SK-N-SH treated with all-trans-retinoic acid at 6 μM for 48 hours (cell line): ENCODE measurements around the gene OFD1.

Source experiments
- ATAC-seq: fragments of 200-7000 bp; cut with Tn5 transposase; 3 replicates; pipeline ENCODE4 v1.9.1; 2020; ENCODE audit warnings: mild to moderate bottlenecking, moderate library complexity
- ARNTL ChIP-seq: fragments of 450-650 bp; formaldehyde crosslinking; IDR thresholded peaks from 2 replicates; pipeline ENCODE4 v1.5.0; 2020; ENCODE audit warnings: low read depth, mild to moderate bottlenecking, moderate library complexity, borderline replicate concordance
- BACH2 ChIP-seq: fragments of 250-450 bp; sonication (Bioruptor Pico); IDR thresholded peaks from 2 replicates; pipeline ENCODE4 v1.9.0; 2021; ENCODE audit warnings: mild to moderate bottlenecking, borderline replicate concordance
- CSDC2 ChIP-seq: fragments of 250-450 bp; sonication (Bioruptor Pico); IDR thresholded peaks from 2 replicates; pipeline ENCODE4 v1.5.0; 2020; ENCODE audit warnings: mild to moderate bottlenecking, moderate library complexity
- CSRNP3 ChIP-seq: fragments of 250-450 bp; sonication (Bioruptor Pico); IDR thresholded peaks from 2 replicates; pipeline ENCODE4 v1.5.1; 2021; ENCODE audit warnings: mild to moderate bottlenecking, moderate library complexity
- ESRRG ChIP-seq: fragments of 250-450 bp; sonication (Bioruptor Pico); IDR thresholded peaks from 2 replicates; pipeline ENCODE4 v1.6.1; 2021; ENCODE audit warnings: mild to moderate bottlenecking
- GLIS3 ChIP-seq: fragments of 250-450 bp; sonication (Bioruptor Pico); IDR thresholded peaks from 2 replicates; pipeline ENCODE4 v1.5.0; 2020; ENCODE audit warnings: mild to moderate bottlenecking, moderate library complexity
- ISL1 ChIP-seq: fragments of 250-450 bp; sonication (Bioruptor Pico); IDR thresholded peaks from 2 replicates; pipeline ENCODE4 v2.1.2; 2022; ENCODE audit warnings: mild to moderate bottlenecking, moderate library complexity
- OSR1 ChIP-seq: fragments of 250-450 bp; sonication (Bioruptor Pico); IDR thresholded peaks from 2 replicates; pipeline ENCODE4 v1.8.0; 2022; ENCODE audit warnings: moderate library complexity, mild to moderate bottlenecking, inconsistent platforms
- PATZ1 ChIP-seq: fragments of 250-450 bp; sonication (Bioruptor Pico); IDR thresholded peaks from 2 replicates; pipeline ENCODE4 v1.8.0; 2020; ENCODE audit warnings: mild to moderate bottlenecking, moderate library complexity, borderline replicate concordance
- POU6F1 ChIP-seq: fragments of 250-450 bp; sonication (Bioruptor Pico); IDR thresholded peaks from 2 replicates; pipeline ENCODE4 v1.8.0; 2021; ENCODE audit warnings: low read depth, mild to moderate bottlenecking, moderate library complexity, borderline replicate concordance
- PPARA ChIP-seq: fragments of 250-450 bp; sonication (Bioruptor Pico); IDR thresholded peaks from 2 replicates; pipeline ENCODE4 v1.5.0; 2020; ENCODE audit warnings: mild to moderate bottlenecking, borderline replicate concordance
- SNAI2 ChIP-seq: fragments of 250-450 bp; sonication (Bioruptor Pico); IDR thresholded peaks from 2 replicates; pipeline ENCODE4 v1.5.0; 2020; ENCODE audit warnings: mild to moderate bottlenecking, moderate library complexity
- TCF4 ChIP-seq: fragments of 250-450 bp; sonication (Bioruptor Pico); IDR thresholded peaks from 2 replicates; pipeline ENCODE4 v1.8.0; 2021; ENCODE audit warnings: mild to moderate bottlenecking, moderate library complexity, borderline replicate concordance
- TOX ChIP-seq: fragments of 250-450 bp; sonication (Bioruptor Pico); IDR thresholded peaks from 2 replicates; pipeline ENCODE4 v1.8.0; 2021; ENCODE audit warnings: mild to moderate bottlenecking, moderate library complexity, borderline replicate concordance
- TSHZ2 ChIP-seq: fragments of 250-450 bp; sonication (Bioruptor Pico); IDR thresholded peaks from 2 replicates; pipeline ENCODE4 v1.5.0; 2020; ENCODE audit warnings: mild to moderate bottlenecking, moderate library complexity
- ZC3H10 ChIP-seq: fragments of 250-450 bp; sonication (Bioruptor Pico); IDR thresholded peaks from 2 replicates; pipeline ENCODE4 v1.5.1; 2021; ENCODE audit warnings: mild to moderate bottlenecking, moderate library complexity
- ZFP3 ChIP-seq: fragments of 250-450 bp; sonication (Bioruptor Pico); IDR thresholded peaks from 2 replicates; pipeline ENCODE4 v1.5.0; 2020; ENCODE audit warnings: mild to moderate bottlenecking, moderate library complexity
- ZNF565 ChIP-seq: fragments of 450-650 bp; formaldehyde crosslinking; conservative IDR thresholded peaks from 2 replicates; pipeline ENCODE4 v1.5.0; 2020; ENCODE audit warnings: low read depth, mild to moderate bottlenecking, moderate library complexity
- ZNF70 ChIP-seq: fragments of 450-650 bp; formaldehyde crosslinking; IDR thresholded peaks from 2 replicates; pipeline ENCODE4 v1.5.0; 2020; ENCODE audit warnings: mild to moderate bottlenecking, moderate library complexity
- ZNF8 ChIP-seq: fragments of 450-650 bp; formaldehyde crosslinking; IDR thresholded peaks from 2 replicates; pipeline ENCODE4 v1.5.0; 2020; ENCODE audit warnings: mild to moderate bottlenecking, moderate library complexity

The OFD1 gene

GRCh38 chrX:13752646-13753045 lies 18.1 kb downstream of the OFD1 start:
- no peak for ATAC-seq
- TF ChIP-seq TCF4 (CRISPR knock-in tag) (no peak), ZFP3 (CRISPR knock-in tag) (no peak), SNAI2 (CRISPR knock-in tag) (no peak), PATZ1 (no peak), BACH2 (CRISPR knock-in tag) (no peak), CSDC2 (CRISPR knock-in tag) (no peak)

GRCh38 chrX:13754765-13755164 lies 20.2 kb downstream of the OFD1 start:
- no peak for TF ChIP-seq BACH2 (CRISPR knock-in tag)
- no peak for TF ChIP-seq TOX (CRISPR knock-in tag)
- TF ChIP-seq TCF4 (CRISPR knock-in tag), result no peak
- TF ChIP-seq ESRRG, result no peak
- no peak for TF ChIP-seq ZNF70 (CRISPR knock-in tag)
- no peak for TF ChIP-seq SNAI2 (CRISPR knock-in tag)
- no peak for TF ChIP-seq ZC3H10 (CRISPR knock-in tag)
- no peak for TF ChIP-seq TSHZ2 (CRISPR knock-in tag)
- no peak for TF ChIP-seq CSRNP3 (CRISPR knock-in tag)
- no peak for TF ChIP-seq ISL1 (CRISPR knock-in tag)
- TF ChIP-seq ZNF8 (CRISPR knock-in tag), result no peak
- no peak for ATAC-seq

GRCh38 chrX:13755254-13755653 lies 20.7 kb downstream of the OFD1 start:
- TF ChIP-seq POU6F1 (no peak), ISL1 (CRISPR knock-in tag) (no peak), BACH2 (CRISPR knock-in tag) (no peak)
- ATAC-seq, result no peak

- no peak for ATAC-seq
- TF ChIP-seq PATZ1 (no peak), OSR1 (no peak), TCF4 (CRISPR knock-in tag) (no peak), GLIS3 (CRISPR knock-in tag) (no peak), ZNF565 (CRISPR knock-in tag) (no peak), TSHZ2 (CRISPR knock-in tag) (no peak), ZFP3 (CRISPR knock-in tag) (no peak), PPARA (CRISPR knock-in tag) (no peak), ARNTL (no peak), CSDC2 (CRISPR knock-in tag) (no peak), CSRNP3 (CRISPR knock-in tag) (no peak), BACH2 (CRISPR knock-in tag) (no peak)
Observed at GRCh38 chrX:13756381-13756780, 21.8 kb downstream of the OFD1 start.
